ENCODE data around the gene SPG11. TPM values are rescaled to one million over a fixed set of nuclear protein-coding genes. Genes with fewer than 3 reads are reported as not detected.
A peak's percentile ranks its signal among the peaks of the same experiment; 100 is the strongest.

The SPG11 gene
- total and polyA plus RNA-seq, 2 of the 13 experiments (the other 11 are each of a cell fraction or from before 2014, with no cell fraction given) = 31.5 to 40.7 TPM

DNA sequence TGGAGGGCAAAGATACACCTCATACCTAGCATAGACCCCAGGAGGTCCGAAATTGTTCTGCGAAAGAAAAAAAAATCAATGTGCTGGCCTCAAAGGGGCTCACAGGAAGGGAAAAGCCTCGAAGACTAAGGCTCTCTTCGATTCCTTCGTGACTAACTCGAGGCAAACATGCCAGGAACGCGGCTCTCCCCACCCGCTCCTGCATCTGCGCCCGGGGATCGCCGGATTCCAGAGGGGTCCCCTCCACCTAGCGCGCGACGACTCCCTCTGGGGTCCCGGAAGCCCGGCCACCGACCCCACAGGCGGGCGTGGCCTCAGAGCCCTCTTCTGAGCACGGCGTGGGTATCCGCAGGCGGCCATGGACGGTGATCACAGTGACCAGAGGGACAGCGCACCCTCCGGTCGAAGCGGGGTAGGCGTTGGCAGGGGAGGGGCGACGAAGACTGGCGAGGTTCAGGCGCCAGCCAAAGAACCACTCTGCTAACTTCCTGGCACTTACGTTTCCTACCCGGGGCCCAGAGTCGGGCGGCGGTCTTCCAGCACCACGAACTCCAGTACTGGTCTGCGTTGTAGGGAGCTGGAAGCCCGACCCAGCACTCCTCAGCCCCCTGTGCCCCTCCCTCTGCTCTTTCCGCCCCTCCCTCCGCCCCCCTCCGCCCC is 127.0 kb downstream of the SPG11 start (continued):
- TF ChIP-seq TFAP4 (IDR thresholded peaks at IDR 0.05; ENCODE audit: borderline replicate concordance, low read depth) (no peak), ELF4 (CRISPR knock-in tag; IDR thresholded peaks at IDR 0.05; ENCODE audit: borderline replicate concordance) (no peak), PRMT3 (CRISPR knock-in tag; IDR thresholded peaks at IDR 0.05; ENCODE audit: borderline replicate concordance, low read depth) (no peak), XBP1 (CRISPR knock-in tag; IDR thresholded peaks at IDR 0.05) (no peak), ZNF296 (CRISPR knock-in tag; conservative IDR thresholded peaks at IDR 0.05) (no peak; the same call in 1 of the 2 replicates), SETDB1 (CRISPR knock-in tag; IDR thresholded peaks at IDR 0.05; ENCODE audit: borderline replicate concordance) (no peak), ZNF337 (CRISPR knock-in tag; IDR thresholded peaks at IDR 0.05; ENCODE audit: borderline replicate concordance, low read depth) (no peak; the same call in 1 of the 2 replicates), MAZ (IDR thresholded peaks at IDR 0.05; ENCODE audit: borderline replicate concordance, low read depth, low read length) (peak; percentile 87; the same call in 1 of the 2 replicates), MAZ (CRISPR knock-in tag; IDR thresholded peaks at IDR 0.05; ENCODE audit: low read depth) (peak; percentile 51; the same call in 1 of the 2 replicates), TSC22D2 (CRISPR knock-in tag; IDR thresholded peaks at IDR 0.05; ENCODE audit: borderline replicate concordance) (no peak), TFE3 (CRISPR knock-in tag; IDR thresholded peaks at IDR 0.05) (no peak), POLR2G (IDR thresholded peaks at IDR 0.05; ENCODE audit: low read depth, low read length) (peak; percentile 91), HNRNPUL1 (IDR thresholded peaks at IDR 0.05; ENCODE audit: low read depth, low read length) (no peak), SOX6 (IDR thresholded peaks at IDR 0.05) (no peak), SOX6 (CRISPR knock-in tag; IDR thresholded peaks at IDR 0.05) (peak; percentile 34), GPBP1L1 (CRISPR knock-in tag; IDR thresholded peaks at IDR 0.05) (no peak)
- TF ChIP-seq, protein P1, sequence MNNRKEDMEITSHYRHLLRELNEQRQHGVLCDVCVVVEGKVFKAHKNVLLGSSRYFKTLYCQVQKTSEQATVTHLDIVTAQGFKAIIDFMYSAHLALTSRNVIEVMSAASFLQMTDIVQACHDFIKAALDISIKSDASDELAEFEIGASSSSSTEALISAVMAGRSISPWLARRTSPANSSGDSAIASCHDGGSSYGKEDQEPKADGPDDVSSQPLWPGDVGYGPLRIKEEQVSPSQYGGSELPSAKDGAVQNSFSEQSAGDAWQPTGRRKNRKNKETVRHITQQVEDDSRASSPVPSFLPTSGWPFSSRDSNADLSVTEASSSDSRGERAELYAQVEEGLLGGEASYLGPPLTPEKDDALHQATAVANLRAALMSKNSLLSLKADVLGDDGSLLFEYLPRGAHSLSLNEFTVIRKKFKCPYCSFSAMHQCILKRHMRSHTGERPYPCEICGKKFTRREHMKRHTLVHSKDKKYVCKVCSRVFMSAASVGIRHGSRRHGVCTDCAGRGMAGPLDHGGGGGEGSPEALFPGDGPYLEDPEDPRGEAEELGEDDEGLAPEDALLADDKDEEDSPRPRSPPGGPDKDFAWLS (CRISPR knock-in tag; IDR thresholded peaks at IDR 0.05; ENCODE audit: borderline replicate concordance) = no peak
- TF ChIP-seq, protein P2, sequence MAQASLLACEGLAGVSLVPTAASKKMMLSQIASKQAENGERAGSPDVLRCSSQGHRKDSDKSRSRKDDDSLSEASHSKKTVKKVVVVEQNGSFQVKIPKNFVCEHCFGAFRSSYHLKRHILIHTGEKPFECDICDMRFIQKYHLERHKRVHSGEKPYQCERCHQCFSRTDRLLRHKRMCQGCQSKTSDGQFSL (CRISPR knock-in tag; IDR thresholded peaks at IDR 0.05) = 0 out of 2 replicates have a peak, but pooled peaks have one; percentile 14
- TF ChIP-seq, protein P3, sequence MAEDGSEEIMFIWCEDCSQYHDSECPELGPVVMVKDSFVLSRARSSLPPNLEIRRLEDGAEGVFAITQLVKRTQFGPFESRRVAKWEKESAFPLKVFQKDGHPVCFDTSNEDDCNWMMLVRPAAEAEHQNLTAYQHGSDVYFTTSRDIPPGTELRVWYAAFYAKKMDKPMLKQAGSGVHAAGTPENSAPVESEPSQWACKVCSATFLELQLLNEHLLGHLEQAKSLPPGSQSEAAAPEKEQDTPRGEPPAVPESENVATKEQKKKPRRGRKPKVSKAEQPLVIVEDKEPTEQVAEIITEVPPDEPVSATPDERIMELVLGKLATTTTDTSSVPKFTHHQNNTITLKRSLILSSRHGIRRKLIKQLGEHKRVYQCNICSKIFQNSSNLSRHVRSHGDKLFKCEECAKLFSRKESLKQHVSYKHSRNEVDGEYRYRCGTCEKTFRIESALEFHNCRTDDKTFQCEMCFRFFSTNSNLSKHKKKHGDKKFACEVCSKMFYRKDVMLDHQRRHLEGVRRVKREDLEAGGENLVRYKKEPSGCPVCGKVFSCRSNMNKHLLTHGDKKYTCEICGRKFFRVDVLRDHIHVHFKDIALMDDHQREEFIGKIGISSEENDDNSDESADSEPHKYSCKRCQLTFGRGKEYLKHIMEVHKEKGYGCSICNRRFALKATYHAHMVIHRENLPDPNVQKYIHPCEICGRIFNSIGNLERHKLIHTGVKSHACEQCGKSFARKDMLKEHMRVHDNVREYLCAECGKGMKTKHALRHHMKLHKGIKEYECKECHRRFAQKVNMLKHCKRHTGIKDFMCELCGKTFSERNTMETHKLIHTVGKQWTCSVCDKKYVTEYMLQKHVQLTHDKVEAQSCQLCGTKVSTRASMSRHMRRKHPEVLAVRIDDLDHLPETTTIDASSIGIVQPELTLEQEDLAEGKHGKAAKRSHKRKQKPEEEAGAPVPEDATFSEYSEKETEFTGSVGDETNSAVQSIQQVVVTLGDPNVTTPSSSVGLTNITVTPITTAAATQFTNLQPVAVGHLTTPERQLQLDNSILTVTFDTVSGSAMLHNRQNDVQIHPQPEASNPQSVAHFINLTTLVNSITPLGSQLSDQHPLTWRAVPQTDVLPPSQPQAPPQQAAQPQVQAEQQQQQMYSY (CRISPR knock-in tag; IDR thresholded peaks at IDR 0.05) = no peak
